NCI-H2196 treated with DMSO at 0.1 percent for 48 hours (cell line): Measurements from ENCODE around the gene CTIF.
A peak's percentile ranks its signal among the peaks of the same experiment; 100 is the strongest.

ENCODE experiments used
- DNase-seq: peaks from one replicate; lab custom pipeline; 2025; ENCODE audit not compliant: unreplicated experiment; lab: John Stamatoyannopoulos, UW

Gene CTIF

GRCh38 chr18:48675912-48676311 is 137.1 kb downstream of the CTIF start:
- DNase-seq: no peak

GRCh38 chr18:48676346-48676745 is 137.5 kb downstream of the CTIF start:
- no peak for DNase-seq

GRCh38 chr18:48676756-48677368 is 138.0 kb downstream of the CTIF start:
- DNase-seq: peak; percentile 25

GRCh38 chr18:48678237-48679115 is 139.6 kb downstream of the CTIF start:
- DNase-seq: no peak

GRCh38 chr18:48679236-48679635 is 140.4 kb downstream of the CTIF start:
- DNase-seq: no peak

- DNase-seq: no peak
These were observed 141.8 kb downstream of the CTIF start for GRCh38 chr18:48680339-48681250.

GRCh38 chr18:48682768-48683167 is 143.9 kb downstream of the CTIF start:
- DNase-seq: no peak

- DNase-seq: no peak
These were observed 144.4 kb downstream of the CTIF start for GRCh38 chr18:48683197-48683596.

GRCh38 chr18:48683661-48684060 is 144.8 kb downstream of the CTIF start:
- no peak for DNase-seq

GRCh38 chr18:48687346-48688042 is 148.7 kb downstream of the CTIF start:
- no peak for DNase-seq

- no peak for DNase-seq
These were observed 150.1 kb downstream of the CTIF start for GRCh38 chr18:48688961-48689360.

GRCh38 chr18:48689548-48689947 is 150.7 kb downstream of the CTIF start:
- no peak for DNase-seq

GRCh38 chr18:48690494-48690893 is 151.7 kb downstream of the CTIF start:
- DNase-seq: no peak

- no peak for DNase-seq
These were observed 154.2 kb downstream of the CTIF start for GRCh38 chr18:48693006-48693405.

- DNase-seq: no peak
These were observed 154.9 kb downstream of the CTIF start for GRCh38 chr18:48693625-48694262.

GRCh38 chr18:48694295-48694694 is 155.5 kb downstream of the CTIF start:
- no peak for DNase-seq

GRCh38 chr18:48695671-48696070 is 156.8 kb downstream of the CTIF start:
- no peak for DNase-seq

- DNase-seq: no peak
These were observed 157.4 kb downstream of the CTIF start for GRCh38 chr18:48696218-48696617.

GRCh38 chr18:48697441-48697840 is 158.6 kb downstream of the CTIF start:
- no peak for DNase-seq

GRCh38 chr18:48698707-48699106 is 159.9 kb downstream of the CTIF start:
- no peak for DNase-seq
